ENCODE data around the gene DPCD. TPM values are rescaled to one million over a fixed set of nuclear protein-coding genes. Genes with fewer than 3 reads are reported as not detected.

Gene DPCD
- total and polyA plus RNA-seq, 10 of the 15 experiments (the other 5 are each of a cell fraction or from before 2014, with no cell fraction given), result 9.7 to 50.9 (median 26.3) TPM

GRCh38 chr10:101569323-101569621 lies 18.8 kb upstream of the DPCD start (continued):
- no peak for TF ChIP-seq IRF5 (IDR thresholded peaks at IDR 0.05; ENCODE audit: borderline replicate concordance)

- DNase-seq (ENCODE audit: low read depth, low spot score), result peak; percentile 19
- intact Hi-C loops (cut with micrococcal nuclease; ENCODE audit: unreplicated experiment) (loop anchor here (2.0 to 5.0 kb wide), 4 partner anchors 271 to 408 kb away; no protein-coding TSS in a partner anchor), in situ Hi-C loops (cut with MboI) (loop anchor here (5.0 kb wide), 2 partner anchors 293 to 358 kb away; no protein-coding TSS in a partner anchor)
- CTCF ChIA-PET, result interaction anchor here (0.6 to 3.5 kb wide), 28 partner anchors 12 to 388 kb away, joined by 3 to 38 read pairs (median 4); partner anchors contain the start of gene NPM3
- Histone ChIP-seq H3K4me2 (ENCODE audit: control insufficient read depth, insufficient read depth) (peak overlapping the region; percentile 98), H3K27me3 (replicated peaks in 1 of 2; ENCODE audit: control insufficient read depth in 2 of 2, insufficient read depth in 2 of 2, low read length in 1 of 2) (peaks cover 0 to 4% of the 10 kb centered on the region in 2 experiments; a peak in 1 of 4 replicates), H3K27ac (ENCODE audit: control insufficient read depth, insufficient read depth) (no peak overlapping the region), H2AFZ (ENCODE audit: control insufficient read depth, low read depth, low read length) (peak overlapping the region; percentile 92), H3K9me3 (replicated peaks; ENCODE audit: control insufficient read depth, insufficient read depth, low read length) (no peaks in the 10 kb centered on the region), H3K4me1 (ENCODE audit: control insufficient read depth, insufficient read depth, low read length) (peaks cover 5% of the 10 kb centered on the region; the same call in 1 of the 2 replicates), H4K20me1 (ENCODE audit: control insufficient read depth, insufficient read depth) (no peaks in the 10 kb centered on the region), H3K9ac (ENCODE audit: control insufficient read depth, insufficient read depth, low read length) (peak overlapping the region; percentile 43), H3K79me2 (ENCODE audit: control insufficient read depth, insufficient read depth, low read length) (no peaks in the 10 kb centered on the region), H3K36me3 (ENCODE audit: control insufficient read depth in 2 of 2, insufficient read depth in 2 of 2, low read length in 1 of 2) (no peaks in the 10 kb centered on the region), H3K4me3 (peak overlapping the region; percentile 78)
- SMC1A ChIA-PET (ENCODE audit: uncharacterized antibody, unreplicated experiment), result interaction anchor here (0.6 to 3.3 kb wide), 8 partner anchors 9 to 446 kb away, joined by 3 to 14 read pairs (median 4); no protein-coding TSS in a partner anchor
- peak; percentile 92 for ATAC-seq
- RAD21 ChIA-PET (ENCODE audit: unreplicated experiment), result interaction anchor here (0.6 to 2.3 kb wide), 13 partner anchors 11 to 406 kb away, joined by 3 to 12 read pairs (median 3); partner anchors contain the start of gene POLL
- BruUV-seq (replicated peaks), result no TSS peak
- POLR2A ChIA-PET, result interaction anchor here (1.1 kb wide), 1 partner anchor 10 kb away, joined by 3 read pairs; no protein-coding TSS in a partner anchor
- WGBS (ENCODE audit: insufficient coverage, insufficient replicate concordance, low lambda C conversion rate, missing lambda C conversion rate), result 8% methylated on average over 28 of the region's 56 CpGs
- FAIRE-seq, result peak; percentile 41
- TF ChIP-seq NRF1 (conservative IDR thresholded peaks at IDR 0.05; ENCODE audit: low read depth, low read length) (no peak), MAX (IDR thresholded peaks at IDR 0.05; ENCODE audit: low read depth, low read length) (peak; percentile 50; the same call in 1 of the 2 replicates), MEF2A (IDR thresholded peaks at IDR 0.05; ENCODE audit: insufficient read depth, low read depth, low read length) (no peak), MXI1 (IDR thresholded peaks at IDR 0.05; ENCODE audit: low read depth, low read length) (no peak), LARP7 (IDR thresholded peaks at IDR 0.05) (peak; percentile 69), WRNIP1 (IDR thresholded peaks at IDR 0.05; ENCODE audit: borderline replicate concordance, low read depth, low read length) (no peak), ATF3 (IDR thresholded peaks at IDR 0.05; ENCODE audit: borderline replicate concordance, extremely low read depth, low read depth, low read length) (no peak), YY1 (IDR thresholded peaks at IDR 0.05; ENCODE audit: low read depth, low read length) (peak; percentile 62; the same call in 1 of the 2 replicates), BCL3 (IDR thresholded peaks at IDR 0.05; ENCODE audit: borderline replicate concordance, insufficient read depth, low read depth, low read length, poor library complexity, severe bottlenecking) (peak; percentile 12), EGR1 (IDR thresholded peaks at IDR 0.05; ENCODE audit: borderline replicate concordance in 1 of 2, low read depth in 2 of 2, low read length in 2 of 2) (peak in 1 of 2 experiments; percentile 3; a peak in 1 of 3 replicates), ZZZ3 (IDR thresholded peaks at IDR 0.05; ENCODE audit: control insufficient read depth, insufficient read length, low read depth) (no peak), ZNF217 (IDR thresholded peaks at IDR 0.05) (no peak), FOXM1 (IDR thresholded peaks at IDR 0.05; ENCODE audit: low read depth, low read length) (no peak), YBX1 (IDR thresholded peaks at IDR 0.05) (no peak), BRCA1 (IDR thresholded peaks at IDR 0.05; ENCODE audit: low read depth, low read length) (no peak), SMAD1 (IDR thresholded peaks at IDR 0.05; ENCODE audit: low read depth, partially characterized antibody) (no peak), ZNF207 (IDR thresholded peaks at IDR 0.05; ENCODE audit: borderline replicate concordance) (peak; percentile 58; the same call in 1 of the 2 replicates)
Measured at GRCh38 chr10:101569622-101570427, 18.3 kb upstream of the DPCD start.

Data from GM12878 (cell line).